Stimulated activated CD4-positive, alpha-beta T cell treated with anti-CD3 and anti-CD28 coated beads, Interleukin-1b, Interleukin-23, amount 100 ng/mL, for 48 hours (primary cell): ENCODE data around the gene IRS1.

Experiments
- DNase-seq: peaks from one replicate; pipeline ENCODE4 v3.0.0-alpha.2; 2020

Gene IRS1

GRCh38 chr2:226683196-226683595 is 116.4 kb downstream of the IRS1 start:
- no peak for DNase-seq
